Lower leg skin (tissue), 3 donors: ENCODE data around the gene CACNG8.

ENCODE experiments used
- POLR2A ChIP-seq, 2 donors: fragments of 450-650 bp; IDR thresholded peaks; one replicate each; pipeline ENCODE4 v1.6.1; 2016 to 2017; ENCODE audit warnings: antibody characterized with exemption in 2 of 2, mild to moderate bottlenecking in 1 of 2, moderate library complexity in 1 of 2
- TF ChIP-seq, protein P1 (sequence below), 3 donors: fragments of 450-650 bp; IDR thresholded peaks; one replicate each; pipeline ENCODE4 v1.5.1; 2016; ENCODE audit warnings: antibody characterized with exemption in 3 of 3, mild to moderate bottlenecking in 3 of 3, moderate library complexity in 2 of 3

DNA sequence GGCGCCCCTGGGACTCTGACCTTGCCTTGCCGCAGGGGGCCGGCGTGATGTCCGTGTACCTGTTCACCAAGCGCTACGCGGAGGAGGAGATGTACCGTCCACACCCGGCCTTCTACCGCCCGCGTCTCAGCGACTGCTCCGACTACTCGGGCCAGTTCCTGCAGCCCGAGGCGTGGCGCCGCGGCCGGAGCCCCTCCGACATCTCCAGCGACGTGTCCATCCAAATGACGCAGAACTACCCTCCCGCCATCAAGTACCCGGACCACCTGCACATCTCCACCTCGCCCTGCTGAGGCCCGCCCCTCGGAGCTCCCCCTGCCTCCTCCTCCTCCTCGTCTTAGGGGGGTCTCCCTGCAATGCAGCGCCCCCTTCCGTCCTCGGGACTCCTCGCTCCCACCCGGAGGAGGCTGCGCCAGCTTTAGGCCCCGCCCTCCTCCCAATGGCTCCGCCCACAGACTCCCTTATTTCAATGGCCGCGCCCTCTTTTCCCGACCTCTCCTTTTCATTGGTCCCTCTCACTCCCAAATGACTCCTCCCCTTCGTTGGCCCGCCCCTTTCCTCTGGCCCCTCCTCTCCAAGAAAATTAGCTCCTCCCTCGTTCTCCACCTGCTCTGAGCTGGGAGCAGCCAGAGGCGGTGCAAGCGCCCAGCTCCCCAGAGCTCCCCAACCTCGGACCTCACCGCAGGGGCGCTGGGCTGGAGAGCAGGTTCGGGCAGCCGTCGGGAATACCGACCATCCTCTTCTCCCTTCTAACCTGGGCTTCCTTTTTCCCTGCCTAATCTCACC lies 20.5 kb upstream of the CACNG8 start:
- no peak for TF ChIP-seq POLR2A (IDR thresholded peaks at IDR 0.05)
- TF ChIP-seq, protein P1, sequence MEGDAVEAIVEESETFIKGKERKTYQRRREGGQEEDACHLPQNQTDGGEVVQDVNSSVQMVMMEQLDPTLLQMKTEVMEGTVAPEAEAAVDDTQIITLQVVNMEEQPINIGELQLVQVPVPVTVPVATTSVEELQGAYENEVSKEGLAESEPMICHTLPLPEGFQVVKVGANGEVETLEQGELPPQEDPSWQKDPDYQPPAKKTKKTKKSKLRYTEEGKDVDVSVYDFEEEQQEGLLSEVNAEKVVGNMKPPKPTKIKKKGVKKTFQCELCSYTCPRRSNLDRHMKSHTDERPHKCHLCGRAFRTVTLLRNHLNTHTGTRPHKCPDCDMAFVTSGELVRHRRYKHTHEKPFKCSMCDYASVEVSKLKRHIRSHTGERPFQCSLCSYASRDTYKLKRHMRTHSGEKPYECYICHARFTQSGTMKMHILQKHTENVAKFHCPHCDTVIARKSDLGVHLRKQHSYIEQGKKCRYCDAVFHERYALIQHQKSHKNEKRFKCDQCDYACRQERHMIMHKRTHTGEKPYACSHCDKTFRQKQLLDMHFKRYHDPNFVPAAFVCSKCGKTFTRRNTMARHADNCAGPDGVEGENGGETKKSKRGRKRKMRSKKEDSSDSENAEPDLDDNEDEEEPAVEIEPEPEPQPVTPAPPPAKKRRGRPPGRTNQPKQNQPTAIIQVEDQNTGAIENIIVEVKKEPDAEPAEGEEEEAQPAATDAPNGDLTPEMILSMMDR (IDR thresholded peaks at IDR 0.05) = no peak
